AG09309 (cell line): ENCODE results near the gene RBMS1.

Experiments used
- DNase-seq: peaks from one replicate; pipeline ENCODE4 v3.0.0-alpha.2; 2010; ENCODE audit warnings: low read depth
- H3K4me3 ChIP-seq: 2 replicates; pipeline ENCODE4 v1.5.1; 2011; ENCODE audit warnings: mild to moderate bottlenecking, low read depth, low read length, moderate library complexity; ENCODE audit not compliant: control insufficient read depth
- CTCF ChIP-seq: IDR thresholded peaks from 2 replicates; pipeline ENCODE4 v1.5.1; 2011; ENCODE audit warnings: mild to moderate bottlenecking, low read depth, low read length, inconsistent platforms; ENCODE audit not compliant: insufficient read depth, control insufficient read depth; ENCODE audit errors: missing control alignments

RBMS1 gene

GRCh38 chr2:160266037-160266551 is 227.5 kb downstream of the RBMS1 start:
- TF ChIP-seq CTCF, result no peak
- no peak for DNase-seq
- no peak overlapping the region for H3K4me3 ChIP-seq

GRCh38 chr2:160264308-160264707 is 229.3 kb downstream of the RBMS1 start:
- TF ChIP-seq CTCF, result no peak
- no peak for DNase-seq
- no peak overlapping the region for H3K4me3 ChIP-seq

GRCh38 chr2:160261732-160262131 is 231.9 kb downstream of the RBMS1 start:
- TF ChIP-seq CTCF, result no peak
- DNase-seq, result no peak

GRCh38 chr2:160258492-160258805 is 235.2 kb downstream of the RBMS1 start:
- no peak for DNase-seq
- no peak for TF ChIP-seq CTCF

More at GRCh38 chr2:160261732-160262131, 231.9 kb downstream of the RBMS1 start:
- H3K4me3 ChIP-seq, result no peak overlapping the region

GRCh38 chr2:160257743-160258491 is 235.7 kb downstream of the RBMS1 start:
- no peak for TF ChIP-seq CTCF
- H3K4me3 ChIP-seq, result no peak overlapping the region
- no peak for DNase-seq

More at GRCh38 chr2:160258492-160258805, 235.2 kb downstream of the RBMS1 start:
- no peak overlapping the region for H3K4me3 ChIP-seq

GRCh38 chr2:160257041-160257742 is 236.4 kb downstream of the RBMS1 start:
- DNase-seq, result no peak
- no peak overlapping the region for H3K4me3 ChIP-seq
- no peak for TF ChIP-seq CTCF
